GM19351 (cell line): ENCODE results near the gene TCTN2.

Source experiments
- ATAC-seq: cut with Tn5 transposase; IDR thresholded peaks from one replicate; pipeline ENCODE4 v1.9.1; 2021; ENCODE audit warnings: mild to moderate bottlenecking, moderate library complexity; ENCODE audit not compliant: unreplicated experiment

Gene TCTN2

DNA sequence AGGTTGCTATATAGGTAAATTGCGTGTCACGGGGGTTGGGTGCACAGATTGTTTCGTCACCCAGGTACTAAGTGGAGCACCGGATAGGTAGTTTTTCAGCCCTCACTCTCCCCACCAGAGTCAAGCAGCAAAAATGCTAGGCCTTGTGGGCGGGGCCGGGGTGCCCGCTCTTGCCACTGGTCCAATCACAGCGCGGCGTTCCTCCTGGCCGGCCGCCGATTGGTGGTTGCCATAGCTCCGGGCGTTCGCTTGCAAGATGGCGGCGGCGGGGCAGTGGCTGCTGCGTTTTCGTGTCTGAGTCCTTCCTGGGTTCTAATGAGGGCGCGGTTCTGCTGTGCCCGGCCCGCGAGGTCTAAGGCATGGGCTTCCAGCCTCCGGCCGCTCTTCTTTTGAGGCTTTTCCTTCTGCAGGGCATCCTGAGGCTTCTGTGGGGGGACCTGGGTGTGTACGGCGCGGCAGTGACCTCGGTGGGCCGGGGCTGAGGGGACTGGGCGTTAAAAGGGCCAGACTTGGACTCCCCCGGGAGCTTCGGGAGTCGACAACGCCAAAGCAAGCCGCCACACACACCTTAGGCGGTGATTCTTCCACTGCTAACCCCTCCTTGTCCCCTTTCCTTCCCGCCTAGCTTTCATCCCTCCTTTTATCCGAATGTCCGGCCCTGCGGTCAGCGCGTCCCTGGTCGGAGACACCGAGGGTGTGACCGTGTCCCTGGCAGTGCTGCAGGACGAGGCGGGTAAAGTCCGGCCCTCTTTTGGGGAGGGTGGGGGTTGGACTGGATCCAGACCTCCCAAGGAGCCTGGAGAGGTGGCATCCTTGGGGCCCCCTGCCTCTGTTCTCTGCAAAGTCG, at the start of gene TCTN2:
TSS of gene TCTN2 (plus strand) at position 232 of the 847 bp plus-strand sequence. CDS start at position 360, 128 bp downstream.
- peak; percentile 100 for ATAC-seq

DNA sequence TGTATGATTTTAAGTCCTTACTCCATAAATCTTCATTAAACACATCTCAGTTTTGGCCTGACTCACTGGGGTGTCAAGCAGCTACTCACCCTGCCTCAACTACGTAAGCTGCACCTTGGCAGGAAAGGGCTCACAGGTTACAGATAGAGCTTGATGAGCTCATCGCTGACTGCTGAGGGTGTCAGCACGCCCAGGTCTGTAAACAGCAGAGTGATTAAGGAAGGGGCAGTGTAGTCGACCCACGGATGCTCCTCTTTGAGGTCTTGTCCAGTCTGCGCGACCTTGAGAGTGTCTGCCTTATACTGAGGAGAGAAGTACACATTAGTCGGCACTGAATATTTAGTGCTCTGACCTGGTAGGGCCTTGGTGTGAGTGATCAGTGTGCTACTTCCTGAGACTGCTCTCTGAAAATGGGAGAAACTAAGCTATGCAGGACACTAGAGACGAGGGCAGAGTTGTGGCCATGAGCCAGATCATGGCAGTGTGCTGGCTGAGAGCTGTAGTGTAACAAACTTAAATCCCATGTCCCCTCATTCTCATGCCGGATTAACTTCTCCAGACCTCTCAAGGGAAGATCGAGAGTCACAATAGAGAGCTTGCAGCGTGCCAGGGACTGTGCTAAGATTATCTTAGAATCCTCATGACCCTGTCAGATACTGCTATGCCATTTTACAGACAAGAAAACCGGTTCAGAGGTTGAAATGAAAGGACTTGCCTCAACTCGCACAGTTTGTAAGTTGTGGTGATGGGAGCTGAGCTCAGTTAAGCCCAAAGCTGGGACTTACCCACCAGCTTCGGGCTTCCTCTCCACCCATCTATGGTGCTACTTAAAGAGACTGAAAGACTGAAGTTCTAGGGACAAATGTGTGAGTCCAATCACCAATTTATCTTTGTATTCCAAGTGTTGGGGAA, 49.0 kb upstream of the TCTN2 start:
- ATAC-seq: no peak

DNA sequence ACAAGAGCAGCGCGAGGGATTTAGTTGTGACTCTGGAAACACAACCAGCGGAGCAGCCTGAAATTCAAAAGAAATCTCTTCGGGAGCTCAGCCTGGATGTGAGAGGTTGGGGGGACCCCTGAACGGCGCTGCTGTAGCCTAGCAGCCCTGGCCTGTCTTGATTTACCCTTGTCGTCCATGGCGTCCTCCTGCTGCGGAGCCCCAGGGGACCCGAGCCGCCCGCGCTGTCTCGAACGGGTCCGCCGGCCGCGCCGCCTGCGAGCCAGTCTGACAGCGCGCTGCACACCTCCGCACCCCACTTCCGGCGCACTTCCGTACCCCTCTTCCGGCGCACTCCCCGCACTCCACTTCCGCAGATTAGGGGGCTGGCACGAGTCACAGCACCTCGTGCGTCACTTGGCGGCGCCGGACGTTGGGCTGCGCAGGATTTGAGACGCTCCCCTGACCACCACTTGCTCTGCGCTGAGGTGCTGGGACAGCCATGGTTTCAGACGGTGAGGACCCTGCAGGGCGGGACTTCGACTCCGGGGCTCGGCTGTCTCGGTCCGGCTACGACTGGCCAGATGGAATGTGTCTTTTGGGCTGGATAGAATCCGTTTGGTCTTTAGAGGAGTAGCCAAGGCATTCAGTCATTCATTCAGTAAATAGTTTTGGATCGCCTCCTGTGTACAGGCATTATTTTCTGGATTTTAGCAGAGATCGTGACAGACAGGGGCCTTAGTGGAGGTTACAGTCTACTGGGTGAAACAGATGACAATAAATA, 37.4 kb upstream of the TCTN2 start, which contains the start of the genes EIF2B1 and GTF2H3:
TSS of gene EIF2B1 (minus strand) at position 308 of the 763 bp plus-strand sequence. CDS start at position 179, 129 bp downstream.
TSS of gene GTF2H3 (plus strand) at position 451 of the 763 bp plus-strand sequence. CDS start at position 482, 31 bp downstream.
- peak; percentile 96 for ATAC-seq

DNA sequence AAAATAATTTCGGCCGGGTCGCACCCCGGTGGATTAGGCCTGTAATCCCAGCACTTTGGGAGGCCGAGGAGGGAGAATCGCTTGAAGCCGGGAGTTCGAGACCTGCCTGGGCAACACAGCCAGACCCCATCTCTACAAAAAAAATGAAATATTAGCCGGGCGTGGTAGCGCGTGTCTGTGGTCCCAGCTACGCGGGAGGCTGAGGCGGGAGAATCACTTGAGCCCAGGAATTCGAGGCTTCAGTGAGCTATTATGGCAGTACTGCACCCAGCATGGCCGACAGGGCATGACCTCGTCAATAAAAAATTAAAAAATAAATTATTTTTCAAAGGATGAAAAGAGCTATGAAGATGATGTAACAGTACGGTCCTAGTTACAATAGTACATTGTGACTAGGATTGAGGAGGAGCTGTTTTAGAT, 36.8 kb upstream of the TCTN2 start:
- no peak for ATAC-seq

DNA sequence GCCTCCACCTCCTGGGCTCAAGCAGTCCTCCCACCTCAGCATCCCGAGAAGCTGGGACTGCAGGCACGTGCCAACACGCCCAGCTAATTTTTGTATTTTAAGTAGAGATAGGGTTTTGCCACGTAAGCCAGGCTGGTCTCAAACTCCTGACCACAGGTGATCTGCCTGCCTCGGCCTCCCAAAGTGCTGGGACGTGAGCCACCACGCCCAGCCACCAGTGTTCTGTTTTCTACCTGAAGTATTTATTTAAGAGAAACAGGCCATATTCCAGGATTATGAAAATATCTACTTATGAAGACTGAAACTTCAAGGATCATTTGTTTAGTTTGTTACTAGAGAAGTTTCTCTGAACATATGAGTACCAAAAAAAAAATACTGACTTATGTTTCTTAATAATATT, 27.0 kb upstream of the TCTN2 start:
- ATAC-seq: no peak

DNA sequence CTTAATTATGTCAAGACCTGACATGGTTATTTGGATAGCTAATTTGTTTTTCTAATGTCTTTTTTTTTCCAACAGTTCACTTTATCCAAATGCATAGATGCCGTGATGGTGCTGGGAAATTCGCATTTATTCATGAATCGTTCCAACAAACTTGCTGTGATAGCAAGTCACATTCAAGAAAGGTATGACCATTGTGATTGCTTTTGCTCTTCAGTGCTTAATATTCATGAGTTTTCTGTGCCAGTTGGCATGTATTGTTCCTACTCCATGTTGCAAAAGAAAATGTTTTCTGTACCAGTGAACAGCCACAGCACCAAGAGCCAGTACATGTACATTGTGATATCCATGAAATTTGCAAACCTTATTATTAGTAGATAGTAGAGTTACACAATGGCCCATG, 25.5 kb upstream of the TCTN2 start:
- no peak for ATAC-seq

DNA sequence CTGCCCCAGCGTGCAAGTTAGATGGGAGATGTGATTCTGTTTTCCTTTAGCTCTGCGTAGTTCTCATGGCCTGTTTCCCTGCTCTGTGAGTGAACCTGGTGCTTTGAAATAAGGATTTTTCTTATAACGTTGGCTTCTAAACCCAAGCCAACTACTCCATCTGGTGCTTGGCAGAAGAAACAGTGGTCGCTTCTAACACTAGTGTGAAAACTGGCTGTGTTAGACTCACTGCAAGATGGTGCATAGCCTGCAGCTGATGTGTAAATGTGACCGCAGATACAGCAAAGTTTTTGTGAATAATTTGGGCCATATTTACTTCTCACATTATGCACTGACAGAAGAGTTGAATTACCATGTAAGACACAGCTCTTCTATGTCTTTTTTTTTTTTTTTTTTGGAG, 25.0 kb upstream of the TCTN2 start:
- ATAC-seq: no peak

DNA sequence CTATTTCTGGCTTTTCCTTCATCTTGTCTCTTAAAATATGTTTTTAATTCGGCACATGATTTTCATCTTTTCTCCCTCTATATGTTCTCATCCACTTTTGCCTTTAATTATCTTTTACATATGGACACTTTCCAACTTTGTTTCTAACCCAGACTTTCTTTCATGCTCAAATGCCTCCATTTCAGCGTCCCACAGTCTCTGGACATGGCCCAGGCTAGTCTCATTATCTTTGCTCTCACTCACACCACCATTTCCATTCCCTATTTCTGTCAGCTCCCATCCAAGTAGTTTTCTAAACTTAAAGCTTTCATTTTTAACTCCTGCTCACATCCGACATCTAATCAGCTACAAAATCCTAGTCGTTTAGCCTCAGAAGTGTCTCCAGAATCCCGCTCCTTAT, 22.5 kb upstream of the TCTN2 start:
- no peak for ATAC-seq

DNA sequence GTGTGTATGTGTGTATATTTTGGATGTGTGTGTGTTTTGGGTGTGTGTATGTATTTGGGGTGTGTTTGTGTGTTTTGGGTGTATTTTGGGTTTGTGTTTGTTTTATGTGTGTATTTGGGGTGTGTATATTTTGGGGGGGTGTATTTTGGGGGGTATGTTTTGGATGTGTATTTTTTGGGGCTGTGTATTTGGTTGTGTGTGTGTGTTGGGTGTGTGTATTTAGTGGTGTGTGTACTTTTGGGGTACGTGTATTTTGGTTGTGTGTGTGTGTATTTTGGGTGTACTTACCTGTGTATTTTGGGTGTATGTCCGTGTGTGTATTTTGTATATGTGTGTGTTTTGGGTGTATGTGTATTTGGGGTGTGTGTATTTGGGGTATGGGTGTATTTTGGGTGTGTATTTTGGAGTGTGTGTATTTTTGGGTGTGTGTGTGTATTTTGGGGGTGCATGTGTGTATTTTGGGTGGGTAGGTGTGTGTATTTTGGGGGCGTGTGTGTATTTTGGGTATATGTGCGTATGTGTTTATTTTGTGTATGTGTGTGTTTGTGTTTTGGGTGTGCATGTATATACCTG, 16.7 kb upstream of the TCTN2 start:
- no peak for ATAC-seq

DNA sequence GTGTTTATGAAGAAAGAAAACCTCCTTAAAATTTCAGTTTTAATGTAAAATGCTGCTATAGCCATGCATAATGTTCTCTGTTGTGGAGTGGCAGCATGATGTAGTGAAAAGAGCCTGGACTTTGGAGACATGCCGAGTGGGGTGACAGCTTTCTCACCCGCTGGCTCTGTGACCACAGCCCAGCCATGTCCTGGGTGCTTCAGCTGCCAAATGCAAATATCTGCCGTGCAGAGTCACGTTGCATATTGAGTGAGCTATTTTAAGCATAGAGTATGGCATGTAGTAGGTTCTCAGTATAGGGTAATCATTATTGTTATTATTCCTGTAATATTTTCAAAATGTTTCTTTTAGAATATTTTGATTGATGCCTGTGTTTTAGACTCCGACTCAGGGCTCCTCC, 15.5 kb upstream of the TCTN2 start:
- ATAC-seq: peak; percentile 86

DNA sequence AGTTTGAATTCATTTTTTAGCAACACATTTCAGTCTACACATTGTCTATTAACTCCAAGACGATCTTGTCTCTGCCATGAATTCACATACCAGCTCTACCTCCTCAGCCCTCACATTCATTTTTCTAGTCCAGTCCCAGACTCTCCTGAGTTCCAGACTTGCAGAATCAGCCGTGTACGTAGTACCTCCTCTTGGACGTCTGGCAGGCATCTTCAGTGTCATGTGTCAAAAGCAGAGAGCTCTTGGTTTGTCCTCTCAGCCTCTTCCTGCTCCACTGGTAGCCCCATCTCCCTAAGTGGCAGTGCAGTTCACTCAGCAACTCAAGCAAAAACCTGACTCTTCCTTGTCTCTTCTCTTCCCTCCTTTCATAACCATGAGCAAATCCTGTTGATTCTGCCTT, 14.5 kb upstream of the TCTN2 start:
- no peak for ATAC-seq

DNA sequence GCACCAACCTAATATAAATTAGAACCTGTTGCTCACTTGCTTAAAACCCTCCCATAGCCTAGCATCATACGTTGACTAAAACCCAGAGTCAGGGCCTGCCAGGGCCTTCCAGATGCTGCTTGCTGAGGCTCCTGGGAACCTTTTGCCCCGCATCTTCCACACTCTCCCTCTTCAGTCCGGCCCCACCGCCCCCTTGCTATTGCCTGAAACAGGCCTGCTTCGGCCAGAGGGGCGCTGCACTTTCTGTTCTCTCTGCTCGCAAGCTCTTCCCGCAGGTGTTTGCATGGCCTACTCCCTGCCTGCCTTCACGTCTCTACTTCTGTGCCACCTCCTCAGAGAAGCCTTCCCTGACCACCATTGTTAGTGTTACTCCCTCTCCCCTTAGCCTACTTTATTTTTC, 13.7 kb upstream of the TCTN2 start:
- no peak for ATAC-seq

DNA sequence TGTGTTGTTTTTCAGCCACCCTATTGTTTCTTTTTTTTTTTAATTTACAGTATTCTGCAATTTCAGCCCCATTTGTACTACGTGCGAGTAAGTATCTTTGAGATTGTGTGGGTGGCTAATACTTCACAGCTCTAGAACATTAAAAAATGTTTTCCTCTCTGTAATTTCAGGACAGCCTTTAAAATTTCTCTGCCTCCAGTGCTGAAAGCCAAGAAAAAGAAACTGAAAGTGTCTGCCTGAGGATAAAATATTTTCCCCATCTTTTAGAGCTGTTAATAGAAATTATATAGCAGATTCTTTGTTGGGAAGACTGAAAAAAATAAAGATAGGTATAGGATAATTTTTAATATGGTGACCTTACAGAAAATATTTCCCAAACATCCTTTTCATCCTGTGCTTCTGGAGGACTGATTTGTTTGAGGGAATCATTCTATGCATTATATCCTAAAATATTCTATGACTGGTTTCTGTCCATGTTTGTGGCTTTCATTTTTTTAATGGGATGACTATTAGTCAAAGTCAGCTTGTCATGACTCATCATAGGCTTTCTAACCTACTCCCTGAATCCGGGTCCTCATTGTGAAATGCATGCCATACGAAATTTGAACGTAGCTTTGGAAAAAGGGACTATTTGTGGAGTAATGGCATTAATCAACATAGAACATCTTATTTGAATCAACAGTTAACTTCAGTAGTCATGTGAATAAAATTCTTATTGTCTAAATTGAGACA, 10.8 kb upstream of the TCTN2 start:
- ATAC-seq: no peak

DNA sequence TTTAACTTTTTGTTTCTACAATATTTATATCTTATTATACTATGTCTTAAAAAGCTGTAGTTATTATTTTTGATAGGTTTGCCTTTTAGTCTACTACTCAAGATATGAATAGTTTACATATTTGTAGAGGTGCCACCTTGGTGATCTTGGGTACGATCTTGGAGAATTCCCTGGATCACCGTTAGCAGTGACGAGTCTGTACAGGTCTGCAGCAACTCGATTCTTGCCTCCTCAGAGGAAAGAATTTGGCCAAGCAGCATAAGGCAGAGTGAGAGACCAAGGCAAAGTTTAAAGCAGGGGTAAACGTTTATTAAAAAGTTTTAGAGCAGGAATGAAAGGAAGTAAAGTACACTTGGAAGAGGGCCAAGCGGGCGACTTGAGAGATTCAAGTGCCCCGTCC, 3.1 kb upstream of the TCTN2 start:
- ATAC-seq: no peak

DNA sequence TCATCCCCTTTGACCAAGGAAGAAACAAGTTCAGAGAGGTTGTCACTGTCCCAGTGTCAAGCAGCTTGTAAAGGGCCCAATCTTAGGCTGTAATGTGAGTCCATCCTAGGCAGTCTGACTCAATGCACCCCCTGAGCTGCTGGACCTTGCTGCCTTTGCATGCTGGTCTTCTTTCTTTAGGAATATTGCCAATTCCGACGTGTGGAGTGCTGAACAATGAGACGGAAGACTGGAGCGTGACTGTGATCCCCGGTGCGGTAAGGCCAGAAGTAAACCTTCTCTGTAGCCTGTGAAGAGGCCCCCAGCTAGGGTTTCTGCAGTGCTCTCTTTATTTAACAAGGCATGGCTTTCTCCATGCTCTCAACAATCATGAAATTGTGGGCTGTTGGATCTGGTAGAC, 963 bp downstream of the TCTN2 start:
- ATAC-seq: no peak

DNA sequence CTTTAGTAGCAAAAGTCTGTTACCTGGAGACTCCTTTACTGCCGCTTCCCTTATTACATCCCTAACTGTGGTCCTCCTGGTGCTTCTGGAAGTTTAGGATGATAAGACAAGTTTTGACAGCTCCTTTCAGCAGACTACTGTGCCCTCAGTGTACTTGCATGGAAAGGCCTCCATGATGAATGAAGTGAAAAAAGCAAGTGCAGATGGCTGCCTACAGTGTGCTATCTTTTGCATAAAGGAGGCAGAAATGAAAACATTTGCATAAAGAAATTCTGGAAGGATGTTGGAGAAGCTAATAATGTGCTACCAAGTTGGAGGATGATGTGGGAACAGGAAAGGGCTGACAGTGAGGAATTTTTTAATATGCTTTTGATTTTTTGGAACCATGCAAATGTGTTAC, 4.5 kb downstream of the TCTN2 start:
- ATAC-seq: no peak

DNA sequence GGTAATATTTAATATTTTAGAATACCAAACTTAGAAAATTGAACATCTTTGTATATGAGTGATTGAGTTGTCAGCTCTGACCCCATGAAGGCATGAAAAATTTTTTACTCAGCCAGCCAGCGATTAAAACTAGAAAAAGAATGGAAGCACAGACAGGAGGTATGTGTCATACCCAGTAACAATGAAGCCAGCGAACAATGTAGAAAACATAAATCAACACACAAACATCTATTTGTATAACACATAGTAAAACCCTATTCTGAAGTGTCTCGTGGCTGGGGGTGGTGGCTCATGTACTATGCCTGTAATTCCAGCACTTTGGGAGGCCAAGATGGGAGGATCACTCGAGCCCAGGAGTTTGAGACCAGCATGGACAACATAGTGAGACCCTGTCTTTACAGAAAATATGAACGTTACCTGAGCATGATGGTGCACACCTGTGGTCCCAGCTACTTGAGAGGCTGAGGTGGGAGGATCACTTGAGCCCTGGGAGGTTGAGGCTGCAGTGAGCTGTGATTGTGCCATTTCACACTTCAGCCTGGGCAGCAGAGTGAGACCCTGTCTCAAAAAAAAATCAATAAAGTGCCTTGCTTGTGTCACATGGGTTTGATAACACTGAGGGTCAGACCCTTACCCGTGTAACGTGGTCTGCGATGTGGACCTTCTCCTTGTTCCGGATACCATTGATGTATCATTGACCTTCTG, 5.9 kb downstream of the TCTN2 start:
- no peak for ATAC-seq

DNA sequence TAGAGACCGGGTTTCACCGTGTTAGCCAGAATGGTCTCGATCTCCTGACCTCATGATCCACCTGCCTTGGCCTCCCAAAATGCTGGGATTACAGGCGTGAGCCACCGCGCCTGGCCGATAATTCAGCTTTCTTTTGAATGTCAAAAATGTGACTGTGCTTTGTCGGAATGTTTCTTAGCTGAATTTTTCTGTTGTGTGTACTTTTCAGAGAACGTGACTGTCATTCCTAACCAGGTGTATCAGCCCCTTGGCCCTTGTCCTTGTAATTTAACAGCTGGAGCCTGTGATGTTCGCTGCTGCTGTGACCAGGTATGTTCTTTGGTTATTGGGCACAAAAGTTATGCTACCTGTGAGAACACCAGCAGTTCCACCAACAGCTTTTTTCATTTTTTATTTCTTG, 8.1 kb downstream of the TCTN2 start:
- ATAC-seq: no peak

DNA sequence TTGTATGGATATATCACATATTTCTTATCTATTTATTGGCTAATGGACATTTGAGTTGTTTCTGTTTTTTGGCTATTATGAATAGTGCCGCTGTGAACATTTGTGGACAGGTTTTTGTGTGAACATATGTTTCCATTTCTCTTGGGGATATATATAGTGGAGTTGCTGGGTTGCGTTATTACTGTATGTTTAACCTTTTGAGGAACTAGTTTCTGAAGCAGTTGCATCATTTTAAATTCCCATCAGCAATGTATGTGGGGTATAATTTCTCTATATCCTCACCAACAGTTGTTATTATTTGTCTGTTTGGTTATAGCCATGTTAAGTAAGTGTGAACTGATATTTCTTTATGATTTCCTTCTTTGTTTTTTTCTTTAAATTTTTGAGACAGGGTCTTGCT, 10.7 kb downstream of the TCTN2 start:
- peak; percentile 62 for ATAC-seq
